NB4 (cell line): ENCODE measurements around the gene HSFX3.
"Not testable (repeated sequence)": the region's sequence is repeated elsewhere in the genome, so short reads cannot be mapped to it uniquely, and the experiment has no call there.

Experiments
- POLR2A ChIP-seq: IDR thresholded peaks from 2 replicates; pipeline ENCODE4 v1.6.1; 2011; ENCODE audit warnings: mild to moderate bottlenecking; ENCODE audit not compliant: insufficient read length; ENCODE audit errors: extremely low read depth
- TF ChIP-seq, protein P1 (sequence below): IDR thresholded peaks from one replicate; pipeline ENCODE4 v1.5.1; 2012; ENCODE audit warnings: low read depth, low read length

DNA sequence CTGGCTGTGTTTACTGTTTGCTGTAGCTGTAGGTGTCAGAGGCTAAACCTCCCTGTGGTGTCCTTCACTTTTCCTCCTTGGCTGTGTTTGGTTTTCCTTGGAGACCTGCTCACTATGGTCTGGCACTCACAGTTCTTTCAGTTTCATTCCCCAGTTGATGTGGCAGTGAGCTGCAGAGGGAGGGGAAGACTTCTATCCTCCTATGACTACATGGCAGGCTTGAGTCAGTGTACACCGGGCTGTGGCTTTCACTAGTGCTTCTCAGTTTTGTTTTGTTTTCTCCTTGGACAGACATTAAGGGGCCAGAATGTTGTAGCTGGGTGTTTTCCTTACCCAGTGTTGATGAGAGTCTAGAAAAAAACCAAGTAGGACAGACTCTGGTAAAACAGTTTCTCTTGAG is 23.7 kb upstream of the HSFX3 start:
- TF ChIP-seq, protein P1, sequence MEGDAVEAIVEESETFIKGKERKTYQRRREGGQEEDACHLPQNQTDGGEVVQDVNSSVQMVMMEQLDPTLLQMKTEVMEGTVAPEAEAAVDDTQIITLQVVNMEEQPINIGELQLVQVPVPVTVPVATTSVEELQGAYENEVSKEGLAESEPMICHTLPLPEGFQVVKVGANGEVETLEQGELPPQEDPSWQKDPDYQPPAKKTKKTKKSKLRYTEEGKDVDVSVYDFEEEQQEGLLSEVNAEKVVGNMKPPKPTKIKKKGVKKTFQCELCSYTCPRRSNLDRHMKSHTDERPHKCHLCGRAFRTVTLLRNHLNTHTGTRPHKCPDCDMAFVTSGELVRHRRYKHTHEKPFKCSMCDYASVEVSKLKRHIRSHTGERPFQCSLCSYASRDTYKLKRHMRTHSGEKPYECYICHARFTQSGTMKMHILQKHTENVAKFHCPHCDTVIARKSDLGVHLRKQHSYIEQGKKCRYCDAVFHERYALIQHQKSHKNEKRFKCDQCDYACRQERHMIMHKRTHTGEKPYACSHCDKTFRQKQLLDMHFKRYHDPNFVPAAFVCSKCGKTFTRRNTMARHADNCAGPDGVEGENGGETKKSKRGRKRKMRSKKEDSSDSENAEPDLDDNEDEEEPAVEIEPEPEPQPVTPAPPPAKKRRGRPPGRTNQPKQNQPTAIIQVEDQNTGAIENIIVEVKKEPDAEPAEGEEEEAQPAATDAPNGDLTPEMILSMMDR = not testable (repeated sequence)
- TF ChIP-seq POLR2A = not testable (repeated sequence)
